GM10847 (cell line): ENCODE results near the gene TBC1D16.

Experiments used
- POLR2A ChIP-seq: IDR thresholded peaks from 2 replicates; pipeline ENCODE4 v1.6.1; 2011; ENCODE audit not compliant: insufficient read length; ENCODE audit errors: extremely low read depth

The TBC1D16 gene

GRCh38 chr17:79991924-79992648 lies 43.6 kb downstream of the TBC1D16 start:
- TF ChIP-seq POLR2A, result no peak

- no peak for TF ChIP-seq POLR2A
Observed at GRCh38 chr17:79991140-79991923, 44.3 kb downstream of the TBC1D16 start.

- no peak for TF ChIP-seq POLR2A
Observed at GRCh38 chr17:79990704-79991103, 45.0 kb downstream of the TBC1D16 start.

GRCh38 chr17:79990051-79990592 lies 45.5 kb downstream of the TBC1D16 start:
- no peak for TF ChIP-seq POLR2A

- no peak for TF ChIP-seq POLR2A
Observed at GRCh38 chr17:79989106-79989835, 46.4 kb downstream of the TBC1D16 start.

- no peak for TF ChIP-seq POLR2A
Observed at GRCh38 chr17:79988185-79988971, 47.3 kb downstream of the TBC1D16 start.

GRCh38 chr17:79987935-79988184 lies 47.8 kb downstream of the TBC1D16 start:
- TF ChIP-seq POLR2A, result no peak

- no peak for TF ChIP-seq POLR2A
Observed at GRCh38 chr17:79987187-79987934, 48.3 kb downstream of the TBC1D16 start.

GRCh38 chr17:79986411-79987186 lies 49.1 kb downstream of the TBC1D16 start:
- TF ChIP-seq POLR2A, result no peak

- no peak for TF ChIP-seq POLR2A
Observed at GRCh38 chr17:79985943-79986391, 49.7 kb downstream of the TBC1D16 start.

GRCh38 chr17:79985361-79985942 lies 50.2 kb downstream of the TBC1D16 start:
- TF ChIP-seq POLR2A, result no peak

- no peak for TF ChIP-seq POLR2A
Observed at GRCh38 chr17:79984877-79985276, 50.8 kb downstream of the TBC1D16 start.
